Activated effector memory CD4-positive, alpha-beta T cell treated with anti-CD3 and anti-CD28 coated beads, Interleukin-2, amount 50 U/mL, for 16 hours (primary cell): ENCODE measurements around the gene SHROOM3.

Experiments used
- DNase-seq: peaks from one replicate; pipeline ENCODE4 v3.0.0-alpha.2; 2020

The SHROOM3 gene

GRCh38 chr4:76572224-76572623, 137.2 kb downstream of the SHROOM3 start:
- no peak for DNase-seq

DNA sequence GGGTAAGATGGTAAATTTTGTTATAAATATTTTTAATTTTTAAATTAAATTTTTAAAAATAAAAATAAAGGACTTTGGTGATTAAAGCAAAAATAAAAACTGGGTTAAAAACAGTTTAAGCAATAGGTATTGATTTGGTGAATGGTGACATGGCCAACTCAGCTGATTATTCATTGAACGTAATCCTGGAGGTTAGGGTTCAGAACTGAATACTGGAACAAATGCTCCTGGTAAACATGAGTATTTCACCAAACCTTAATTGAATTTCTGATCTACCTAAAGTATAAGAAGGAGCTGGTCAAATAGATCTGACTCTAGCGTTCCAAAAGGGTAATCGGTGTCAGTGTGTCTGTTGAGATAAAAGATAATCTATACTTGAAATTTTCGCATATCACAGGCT, 141.8 kb downstream of the SHROOM3 start:
- DNase-seq, result no peak

DNA sequence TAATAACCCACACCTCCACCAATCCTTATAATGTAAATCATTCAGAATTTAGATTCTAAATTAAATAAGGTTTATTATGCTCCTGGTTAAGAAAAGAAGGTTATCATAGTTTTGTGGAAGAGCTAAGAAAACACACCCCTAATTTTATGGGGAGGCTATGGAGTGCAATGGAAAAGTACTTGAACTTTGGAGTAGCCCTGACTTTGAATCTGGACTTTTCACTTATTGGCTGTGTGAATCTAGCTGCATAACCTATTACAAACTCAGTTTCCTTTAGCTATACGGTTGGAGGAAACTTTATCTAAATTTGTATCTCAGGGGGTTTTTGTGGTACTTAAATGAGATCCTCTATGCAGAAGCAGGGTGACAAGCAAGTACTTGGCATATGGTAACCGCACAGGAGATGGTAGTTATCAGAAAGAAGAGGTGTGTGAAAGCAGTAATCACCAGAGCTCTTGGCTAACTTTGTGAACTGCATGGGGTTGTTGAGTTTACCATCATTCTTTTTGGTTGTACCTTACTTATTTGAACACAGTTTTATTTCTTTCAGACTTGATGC, 143.1 kb downstream of the SHROOM3 start:
- no peak for DNase-seq

- DNase-seq, result no peak
These were observed 144.8 kb downstream of the SHROOM3 start for GRCh38 chr4:76579596-76580375.

DNA sequence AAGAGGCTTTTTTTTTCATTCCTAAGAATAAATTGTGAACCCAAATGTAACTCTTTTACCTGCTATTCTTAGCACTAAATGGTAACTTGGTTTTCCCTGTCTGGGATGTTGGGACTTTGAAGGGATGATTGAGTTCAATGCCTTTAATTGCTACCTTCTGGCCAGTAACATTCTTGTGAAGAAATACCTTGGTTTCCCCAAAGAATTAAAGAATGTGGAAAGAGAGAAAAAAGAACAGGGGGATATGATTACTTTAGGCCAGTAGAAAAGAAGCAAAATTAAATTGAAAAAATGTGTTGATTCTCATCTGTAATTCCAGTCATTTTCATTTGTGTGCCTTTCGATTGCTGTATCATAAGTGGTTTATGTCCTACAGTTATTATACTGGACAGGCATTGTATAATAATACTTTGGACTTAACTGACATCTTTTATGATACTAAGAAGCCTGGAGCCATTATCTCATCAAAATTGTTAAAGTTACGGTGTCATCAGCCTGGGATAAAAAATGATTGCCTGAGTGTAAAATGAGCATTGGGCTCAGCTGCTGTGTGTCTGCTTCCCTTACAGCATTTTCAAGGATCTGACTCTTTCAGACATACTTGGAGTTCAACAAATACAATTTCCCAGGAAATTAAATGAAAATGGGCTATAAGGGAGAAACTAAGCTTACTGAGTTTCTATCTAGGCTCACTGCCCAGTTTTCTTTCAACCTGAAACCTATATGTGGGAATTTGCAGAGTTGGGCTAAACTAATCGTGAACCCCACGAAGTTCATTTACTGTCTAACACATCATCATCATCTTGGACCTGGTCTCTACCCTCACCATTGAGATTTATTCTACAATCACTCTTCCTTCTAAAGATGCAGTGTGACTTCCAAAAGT, 146.3 kb downstream of the SHROOM3 start:
- no peak for DNase-seq

GRCh38 chr4:76582074-76582816, 147.2 kb downstream of the SHROOM3 start:
- DNase-seq, result no peak

DNA sequence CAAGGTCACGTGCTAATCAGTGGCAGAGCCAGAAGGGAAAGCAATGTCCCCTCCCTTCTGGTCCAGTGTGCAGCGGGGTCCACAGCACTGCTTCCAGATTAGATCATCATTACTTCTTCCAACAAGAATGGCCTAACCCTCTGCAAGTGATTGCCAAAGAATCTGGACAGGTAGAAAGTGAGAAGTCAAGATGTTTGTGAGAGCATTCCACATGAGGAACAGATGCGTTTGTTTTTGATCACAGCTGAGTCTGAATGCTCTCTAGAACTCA, 147.7 kb downstream of the SHROOM3 start:
- DNase-seq, result no peak

GRCh38 chr4:76584241-76585152, 149.5 kb downstream of the SHROOM3 start:
- no peak for DNase-seq

- DNase-seq, result no peak
These were observed 150.2 kb downstream of the SHROOM3 start for GRCh38 chr4:76585272-76585671.

DNA sequence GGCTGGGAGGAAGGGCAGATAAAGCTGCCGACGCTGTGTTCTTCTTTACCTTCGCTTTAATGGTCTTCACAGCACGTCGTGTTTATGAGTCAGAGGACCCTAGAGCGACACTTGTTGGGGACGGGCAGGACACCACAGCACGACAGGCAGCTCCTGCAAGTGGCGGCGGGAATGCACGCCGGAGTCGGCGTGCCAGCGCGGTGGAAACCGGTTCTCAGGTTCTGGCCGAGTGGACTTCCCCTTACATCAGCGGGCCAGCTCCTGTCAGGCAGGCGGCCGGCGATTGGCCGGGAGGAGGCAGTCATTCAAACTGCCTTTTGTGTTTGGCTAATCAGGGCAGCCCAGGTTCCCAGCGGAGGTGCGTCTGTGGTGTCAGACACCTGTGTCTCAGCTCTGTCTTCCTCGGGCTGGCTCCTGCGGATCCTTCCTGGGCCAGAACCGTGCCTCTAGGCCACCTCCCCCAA, 150.9 kb downstream of the SHROOM3 start:
- peak; percentile 61 for DNase-seq

GRCh38 chr4:76588274-76588673, 153.2 kb downstream of the SHROOM3 start:
- DNase-seq, result no peak

DNA sequence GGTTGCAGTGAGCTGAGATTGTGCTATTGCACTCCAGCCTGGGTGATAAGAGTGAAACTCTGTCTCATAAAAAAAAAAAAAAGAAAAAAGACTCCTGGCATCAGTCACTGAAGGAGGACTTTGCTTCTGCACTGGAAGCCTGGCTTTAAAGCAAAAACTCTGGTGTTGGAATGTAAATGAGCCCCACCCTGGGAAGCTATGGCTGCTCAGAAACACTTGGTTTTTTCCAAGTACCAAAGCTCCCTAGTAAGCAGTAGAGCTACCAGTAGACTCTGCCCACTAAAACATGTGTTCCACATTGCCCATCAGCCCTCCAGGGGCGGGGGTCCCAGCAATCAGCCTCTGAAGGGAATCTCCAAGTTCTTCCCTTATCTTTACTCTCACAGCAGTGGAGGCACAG, 154.4 kb downstream of the SHROOM3 start:
- DNase-seq, result no peak

GRCh38 chr4:76589872-76590797, 155.1 kb downstream of the SHROOM3 start:
- DNase-seq, result no peak

DNA sequence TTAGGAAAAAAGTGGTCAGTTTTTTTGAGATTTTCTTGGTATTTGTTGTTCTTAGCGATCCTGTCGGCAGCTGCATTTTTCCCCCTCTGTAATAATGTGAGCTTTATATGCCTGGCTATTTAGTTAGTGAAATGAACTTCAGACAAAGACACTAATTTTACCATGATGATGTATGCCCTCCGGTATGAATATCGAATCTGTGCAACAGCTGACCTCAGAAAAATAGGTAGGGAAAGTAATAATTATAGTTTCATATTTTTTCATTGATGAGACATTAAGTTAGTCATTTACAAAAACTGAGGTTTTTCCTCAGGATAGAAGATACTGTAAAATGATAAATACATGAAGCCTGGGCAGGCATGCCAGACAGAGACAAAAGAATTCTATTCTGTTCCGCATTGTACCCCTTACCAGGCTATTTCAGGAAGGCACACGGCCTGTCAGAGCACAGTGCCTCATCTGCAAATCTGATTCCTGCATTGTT, 155.8 kb downstream of the SHROOM3 start:
- DNase-seq, result no peak

DNA sequence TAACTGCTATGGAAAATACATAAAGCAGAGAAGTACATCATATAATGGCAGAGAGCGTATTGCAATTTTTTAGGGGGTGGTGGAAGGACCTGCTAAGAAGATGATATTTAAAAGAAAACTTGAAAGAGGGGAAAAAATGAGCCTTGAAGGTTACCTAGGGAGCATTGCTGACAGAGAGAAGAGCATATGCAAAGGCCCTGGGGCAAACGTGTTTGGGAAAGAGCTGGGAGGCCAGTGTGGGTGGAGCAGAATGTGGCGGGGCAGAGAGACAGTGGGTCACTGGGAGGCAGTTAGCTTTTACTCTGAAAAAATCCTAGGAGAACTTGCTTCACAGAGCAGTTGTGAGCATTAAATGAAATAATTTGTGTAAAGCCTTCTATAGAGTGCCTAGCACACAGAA, 157.0 kb downstream of the SHROOM3 start:
- no peak for DNase-seq

DNA sequence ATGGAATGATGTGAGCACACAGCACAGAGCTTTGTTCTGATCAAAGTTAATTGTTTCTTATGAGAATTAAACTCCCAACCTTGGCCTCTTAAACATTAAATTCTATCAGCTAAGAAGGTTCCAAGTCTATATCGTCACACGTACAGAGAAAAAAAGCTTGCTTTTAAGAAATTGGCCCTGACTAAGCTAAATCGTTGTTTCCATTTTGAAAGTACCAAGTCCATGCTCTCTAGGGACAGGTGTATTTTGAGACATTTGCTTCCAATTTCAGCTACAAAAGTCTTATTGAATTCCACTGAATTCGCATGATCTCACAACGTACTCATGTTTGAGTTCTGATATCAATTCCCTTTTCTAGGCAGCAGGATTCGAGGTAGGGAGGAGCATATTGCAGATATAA, 157.4 kb downstream of the SHROOM3 start:
- no peak for DNase-seq

DNA sequence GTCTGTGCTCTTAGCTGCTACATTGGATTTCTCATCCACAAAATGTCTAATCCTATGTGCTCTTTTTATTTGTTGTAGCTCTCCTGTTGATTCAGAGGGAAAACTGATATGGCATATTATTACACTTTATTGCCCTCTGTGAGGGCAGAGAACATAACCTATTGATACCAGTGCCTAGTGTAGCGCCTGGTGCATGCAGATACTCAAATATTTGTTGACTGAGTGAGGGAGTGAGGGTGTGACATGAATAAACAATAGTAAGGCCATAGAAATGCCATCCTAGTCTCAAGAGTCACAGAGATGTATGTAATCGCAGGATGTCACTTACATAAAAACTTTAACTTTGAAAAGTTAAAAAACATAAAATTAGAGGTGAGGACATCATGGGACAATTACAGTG, 159.1 kb downstream of the SHROOM3 start:
- DNase-seq, result no peak

- no peak for DNase-seq
These were observed 160.4 kb downstream of the SHROOM3 start for GRCh38 chr4:76595435-76595834.

DNA sequence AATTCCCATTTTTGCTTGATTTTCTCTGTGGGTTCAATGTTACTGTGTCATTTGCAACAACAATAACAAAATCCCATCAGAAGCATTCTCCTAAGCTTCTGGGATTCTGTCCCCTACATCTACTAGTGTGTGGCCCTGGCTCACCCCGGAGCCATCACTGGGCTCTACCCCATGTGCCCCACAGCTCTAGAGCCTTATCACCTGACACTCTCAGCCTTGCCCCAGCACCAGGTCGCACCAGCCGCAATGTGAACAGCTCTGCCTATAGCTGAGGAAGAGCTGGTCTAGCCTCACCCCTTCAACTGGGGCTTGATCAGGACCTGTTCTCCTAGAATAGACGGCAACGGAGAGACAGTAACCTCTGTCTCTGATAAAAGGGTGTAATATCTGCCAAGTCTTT, 161.7 kb downstream of the SHROOM3 start:
- DNase-seq, result no peak

GRCh38 chr4:76597423-76597979, 162.5 kb downstream of the SHROOM3 start:
- DNase-seq, result no peak

DNA sequence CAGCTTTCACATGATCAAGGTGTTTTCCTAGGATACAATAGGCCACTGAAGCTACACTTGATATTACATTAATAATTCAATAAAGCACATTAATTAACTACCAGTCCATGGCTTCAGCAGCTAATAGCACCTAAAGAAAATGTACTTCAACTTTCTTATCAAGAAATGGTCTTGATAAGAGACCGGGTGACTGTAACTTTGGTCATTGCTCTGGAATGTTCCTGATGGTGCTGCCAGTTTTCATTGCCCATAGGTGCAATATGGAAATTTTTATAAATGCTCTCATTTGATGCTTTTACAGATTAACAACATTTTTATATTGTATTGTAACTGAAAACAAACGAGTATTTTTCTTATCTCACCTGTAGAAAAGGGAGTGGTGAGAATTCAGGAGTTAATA, 165.4 kb downstream of the SHROOM3 start:
- no peak for DNase-seq
